ENCODE measurements around the gene IGSF9B.
"Not testable (repeated sequence)": the region's sequence is repeated elsewhere in the genome, so short reads cannot be mapped to it uniquely, and the experiment has no call there.

Gene IGSF9B, protein sequence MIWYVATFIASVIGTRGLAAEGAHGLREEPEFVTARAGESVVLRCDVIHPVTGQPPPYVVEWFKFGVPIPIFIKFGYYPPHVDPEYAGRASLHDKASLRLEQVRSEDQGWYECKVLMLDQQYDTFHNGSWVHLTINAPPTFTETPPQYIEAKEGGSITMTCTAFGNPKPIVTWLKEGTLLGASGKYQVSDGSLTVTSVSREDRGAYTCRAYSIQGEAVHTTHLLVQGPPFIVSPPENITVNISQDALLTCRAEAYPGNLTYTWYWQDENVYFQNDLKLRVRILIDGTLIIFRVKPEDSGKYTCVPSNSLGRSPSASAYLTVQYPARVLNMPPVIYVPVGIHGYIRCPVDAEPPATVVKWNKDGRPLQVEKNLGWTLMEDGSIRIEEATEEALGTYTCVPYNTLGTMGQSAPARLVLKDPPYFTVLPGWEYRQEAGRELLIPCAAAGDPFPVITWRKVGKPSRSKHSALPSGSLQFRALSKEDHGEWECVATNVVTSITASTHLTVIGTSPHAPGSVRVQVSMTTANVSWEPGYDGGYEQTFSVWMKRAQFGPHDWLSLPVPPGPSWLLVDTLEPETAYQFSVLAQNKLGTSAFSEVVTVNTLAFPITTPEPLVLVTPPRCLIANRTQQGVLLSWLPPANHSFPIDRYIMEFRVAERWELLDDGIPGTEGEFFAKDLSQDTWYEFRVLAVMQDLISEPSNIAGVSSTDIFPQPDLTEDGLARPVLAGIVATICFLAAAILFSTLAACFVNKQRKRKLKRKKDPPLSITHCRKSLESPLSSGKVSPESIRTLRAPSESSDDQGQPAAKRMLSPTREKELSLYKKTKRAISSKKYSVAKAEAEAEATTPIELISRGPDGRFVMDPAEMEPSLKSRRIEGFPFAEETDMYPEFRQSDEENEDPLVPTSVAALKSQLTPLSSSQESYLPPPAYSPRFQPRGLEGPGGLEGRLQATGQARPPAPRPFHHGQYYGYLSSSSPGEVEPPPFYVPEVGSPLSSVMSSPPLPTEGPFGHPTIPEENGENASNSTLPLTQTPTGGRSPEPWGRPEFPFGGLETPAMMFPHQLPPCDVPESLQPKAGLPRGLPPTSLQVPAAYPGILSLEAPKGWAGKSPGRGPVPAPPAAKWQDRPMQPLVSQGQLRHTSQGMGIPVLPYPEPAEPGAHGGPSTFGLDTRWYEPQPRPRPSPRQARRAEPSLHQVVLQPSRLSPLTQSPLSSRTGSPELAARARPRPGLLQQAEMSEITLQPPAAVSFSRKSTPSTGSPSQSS (N-terminal part only)

DNA sequence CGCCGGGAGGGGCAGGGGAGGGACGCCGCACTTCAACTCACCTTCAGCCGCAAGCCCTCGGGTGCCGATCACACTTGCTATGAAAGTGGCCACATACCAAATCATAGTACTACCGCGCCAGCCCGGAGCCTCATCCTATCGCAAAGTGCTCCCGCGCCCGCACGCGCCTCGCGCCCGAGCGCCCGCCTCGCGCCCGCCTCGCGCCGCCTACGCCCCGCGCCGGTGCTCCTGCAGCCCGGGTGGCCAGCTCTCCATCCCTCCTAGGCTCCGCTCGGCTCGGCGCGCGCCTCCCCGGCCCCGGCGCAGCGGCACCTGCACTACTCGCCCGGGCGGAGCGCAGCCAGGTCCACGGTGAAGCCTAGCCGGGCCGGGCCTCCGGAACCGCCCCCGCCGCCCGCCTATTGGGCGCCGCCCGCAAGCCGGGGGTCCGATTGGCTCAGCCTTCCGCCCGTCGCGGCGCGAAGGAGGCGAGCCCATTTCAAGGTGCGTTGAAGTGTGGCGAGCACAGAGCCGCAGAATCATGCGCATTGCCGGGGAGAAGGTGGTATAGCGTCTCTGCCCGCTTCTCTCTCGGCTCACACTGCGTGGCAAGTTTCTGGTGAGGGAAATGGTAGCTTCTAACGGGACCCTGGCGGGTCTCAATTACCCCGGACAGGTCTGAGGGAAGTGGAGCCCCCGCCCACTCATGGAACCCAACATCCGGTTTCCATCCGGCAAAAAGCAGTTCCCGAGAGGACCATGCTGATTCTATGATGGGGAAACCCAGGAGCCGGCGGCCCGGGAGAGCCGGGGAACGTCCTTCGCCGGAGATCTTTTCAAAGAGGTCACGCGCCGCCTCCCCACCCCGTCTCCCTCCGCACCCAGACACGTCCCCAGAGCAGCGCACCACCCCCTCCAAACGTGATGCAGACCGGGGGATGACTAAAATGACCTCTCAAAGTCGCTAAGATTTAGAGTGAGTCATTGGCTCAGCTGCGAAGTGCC lies at the start of gene IGSF9B:
Gene IGSF9B, minus strand, starts transcription at position 319 of the 984 bp plus-strand sequence. Its CDS starts 214 bp downstream, at position 105.
- DNase-seq = peak; percentile 96

DNA sequence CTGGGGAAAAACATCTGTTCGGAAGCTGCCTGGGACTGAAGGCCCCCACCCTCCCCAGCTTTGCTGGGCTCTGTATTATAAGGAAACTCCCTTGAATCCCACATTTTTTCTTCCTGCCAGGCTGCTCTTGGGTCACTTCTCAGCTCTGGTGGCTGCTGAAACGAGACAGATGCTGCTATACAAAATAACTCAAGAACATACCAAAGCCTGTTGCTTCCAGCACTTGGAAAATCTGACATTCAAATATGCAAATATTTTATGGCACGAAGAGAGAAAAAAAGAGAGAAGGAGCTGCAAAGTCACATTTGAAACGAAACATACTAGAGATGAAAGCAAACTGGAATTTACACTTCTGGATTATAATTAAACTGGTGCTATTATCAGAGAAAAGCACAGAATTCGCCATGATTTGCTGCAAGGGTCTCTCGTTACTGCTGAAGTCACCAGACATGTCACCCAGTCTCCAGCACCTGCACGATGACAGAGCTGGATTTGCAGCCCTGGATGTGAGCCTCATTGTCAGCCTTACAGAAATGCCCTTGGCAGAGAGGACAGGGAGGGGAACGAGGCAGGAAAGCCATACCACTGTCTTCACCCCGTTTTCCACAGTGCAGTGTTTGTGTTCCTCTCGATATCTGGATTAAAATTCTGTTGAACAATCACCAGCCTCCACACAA lies 47.9 kb upstream of the IGSF9B start:
- DNase-seq = no peak

DNA sequence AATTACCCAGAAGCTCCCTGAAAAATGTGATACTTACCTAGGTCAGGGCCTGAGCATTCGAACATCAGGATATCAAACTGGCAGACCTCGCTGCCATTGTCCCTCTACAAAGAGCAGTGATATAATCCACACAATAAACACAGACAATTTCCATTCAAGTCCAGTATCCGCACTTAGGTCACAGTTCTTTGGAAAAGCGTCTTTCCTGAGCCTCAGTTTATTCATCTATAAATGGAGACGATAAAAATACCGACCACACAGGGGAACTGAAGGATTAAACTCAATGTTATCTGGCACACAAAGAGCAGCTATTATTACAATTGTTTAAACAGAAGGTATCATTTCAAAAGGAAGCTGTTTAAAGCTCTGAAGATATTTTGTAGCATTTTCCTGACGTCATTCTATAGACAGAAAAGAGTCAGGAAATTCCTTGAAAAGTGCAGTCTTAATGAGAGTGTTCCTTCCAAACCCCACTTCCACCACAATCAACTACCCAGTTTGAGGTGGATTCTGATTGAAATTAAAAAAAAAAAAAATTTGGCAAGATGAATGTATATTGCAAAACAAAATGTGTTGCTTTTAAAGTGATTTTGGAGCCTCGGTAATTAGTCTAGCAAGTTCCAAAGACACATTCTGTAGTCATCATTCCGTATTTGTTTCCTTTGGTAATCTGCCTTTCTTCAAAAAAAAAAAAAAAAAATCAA lies 47.2 kb upstream of the IGSF9B start:
- no peak for DNase-seq

DNA sequence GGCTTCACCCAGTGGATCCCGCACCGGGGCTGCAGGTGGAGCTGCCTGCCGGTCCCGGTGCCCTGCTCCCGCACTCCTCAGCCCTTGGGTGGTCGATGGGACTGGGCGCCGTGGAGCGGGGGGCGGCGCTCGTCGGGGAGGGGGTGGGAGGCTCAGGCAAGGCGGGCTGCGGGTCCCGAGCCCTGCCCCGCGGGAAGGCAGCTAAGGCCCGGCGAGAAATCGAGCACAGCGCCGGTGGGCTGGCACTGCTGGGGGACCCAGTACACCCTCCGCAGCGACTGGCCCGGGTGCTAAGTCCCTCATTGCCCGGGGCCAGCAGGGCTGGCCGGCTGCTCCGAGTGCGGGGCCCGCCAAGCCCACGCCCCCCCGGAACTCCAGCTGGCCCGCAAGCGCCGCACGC lies 46.1 kb upstream of the IGSF9B start:
- DNase-seq = not testable (repeated sequence)

DNA sequence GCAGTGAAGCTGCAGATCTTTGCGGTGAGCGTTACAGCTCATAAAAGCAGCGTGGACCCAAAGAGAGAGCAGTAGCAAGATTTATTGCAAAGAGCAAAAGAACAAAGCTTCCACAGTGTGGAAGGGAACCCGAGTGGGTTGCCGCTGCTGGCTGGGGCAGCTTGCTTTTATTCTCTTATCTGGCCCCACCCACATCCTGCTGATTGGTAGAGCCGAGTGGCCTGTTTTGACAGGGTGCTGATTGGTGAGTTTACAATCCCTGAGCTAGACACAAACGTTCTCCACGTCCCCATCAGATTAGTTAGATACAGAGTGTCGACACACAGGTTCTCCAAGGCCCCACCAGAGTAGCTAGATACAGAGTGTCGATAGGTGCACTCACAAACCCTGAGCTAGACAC lies 45.6 kb upstream of the IGSF9B start:
- not testable (repeated sequence) for DNase-seq

DNA sequence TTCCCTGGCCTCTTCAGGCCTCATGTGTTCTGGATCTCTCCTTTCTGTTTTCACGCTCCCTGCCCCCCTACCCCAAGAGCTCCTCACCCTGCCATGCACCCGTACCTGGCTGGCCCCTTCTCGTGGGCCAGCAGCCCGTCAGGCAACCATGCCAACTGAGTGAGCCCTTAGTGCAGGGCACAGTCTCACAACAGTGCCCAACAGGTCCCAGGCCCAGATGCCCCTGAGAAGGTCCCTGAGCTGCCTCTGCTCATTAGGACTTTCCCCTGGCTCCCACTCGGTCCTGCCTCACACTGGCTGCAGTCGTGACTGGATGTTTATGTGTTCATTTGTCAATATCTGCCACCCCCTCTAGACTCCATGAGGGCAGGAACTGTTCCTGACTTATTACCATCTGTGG lies 44.8 kb upstream of the IGSF9B start:
- no peak for DNase-seq

DNA sequence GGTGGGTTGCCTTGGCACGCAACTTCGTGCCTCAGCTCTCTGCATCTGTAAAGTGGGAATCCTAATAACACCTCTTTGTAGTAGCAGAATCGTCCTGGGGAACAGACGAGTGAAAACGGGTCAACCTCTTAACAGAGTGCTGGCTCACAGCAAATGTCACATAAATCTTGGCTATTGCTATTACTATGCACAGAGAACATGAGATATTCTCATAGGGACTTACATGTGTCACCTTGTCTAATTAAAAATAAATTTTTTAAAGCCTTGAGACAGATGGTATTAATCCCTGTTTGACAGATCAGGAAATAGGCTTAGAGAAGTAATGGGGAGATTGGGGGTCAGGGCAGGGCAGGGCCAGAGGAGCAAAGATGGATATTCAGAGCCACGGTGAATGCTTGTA lies 44.3 kb upstream of the IGSF9B start:
- DNase-seq = no peak

DNA sequence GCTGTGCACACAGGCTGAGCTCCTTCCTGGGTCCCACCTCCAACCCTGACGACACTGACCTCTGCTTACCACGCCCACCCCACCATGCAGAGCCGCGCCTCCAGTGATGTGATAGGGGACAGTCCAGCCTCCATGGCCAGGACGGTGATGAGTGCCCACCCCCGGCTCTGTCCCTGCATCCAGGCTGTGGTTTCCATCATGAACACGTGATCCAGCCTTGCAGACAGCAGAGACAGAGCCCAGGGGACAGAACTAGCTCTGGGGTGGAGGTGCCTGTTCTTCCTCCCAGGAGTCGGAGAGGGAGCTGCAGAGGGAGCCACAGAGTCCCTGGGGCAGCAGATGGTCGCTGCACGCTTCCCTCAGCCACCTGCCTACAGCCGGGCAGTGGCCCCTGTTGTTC lies 42.6 kb upstream of the IGSF9B start:
- DNase-seq = no peak

DNA sequence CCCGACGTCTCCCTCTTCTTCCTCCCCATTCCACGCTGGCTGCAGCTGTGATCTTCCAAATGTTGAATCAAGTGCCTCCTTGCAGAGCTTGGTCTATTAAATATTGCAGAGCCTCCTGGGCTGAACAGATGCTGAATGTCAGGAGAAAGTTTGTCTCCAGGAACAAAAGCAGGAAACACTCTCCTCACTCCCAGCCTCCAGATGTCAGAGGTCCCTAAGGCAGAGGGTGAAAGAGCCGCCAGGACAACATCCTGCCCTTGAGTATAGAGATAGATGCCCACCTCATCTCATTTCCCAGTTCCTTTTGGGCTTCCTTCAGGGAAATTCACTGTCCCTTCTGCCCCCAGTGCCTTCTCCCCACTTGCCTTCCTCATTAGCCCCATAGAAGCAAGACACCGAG lies 40.8 kb upstream of the IGSF9B start:
- DNase-seq = no peak

DNA sequence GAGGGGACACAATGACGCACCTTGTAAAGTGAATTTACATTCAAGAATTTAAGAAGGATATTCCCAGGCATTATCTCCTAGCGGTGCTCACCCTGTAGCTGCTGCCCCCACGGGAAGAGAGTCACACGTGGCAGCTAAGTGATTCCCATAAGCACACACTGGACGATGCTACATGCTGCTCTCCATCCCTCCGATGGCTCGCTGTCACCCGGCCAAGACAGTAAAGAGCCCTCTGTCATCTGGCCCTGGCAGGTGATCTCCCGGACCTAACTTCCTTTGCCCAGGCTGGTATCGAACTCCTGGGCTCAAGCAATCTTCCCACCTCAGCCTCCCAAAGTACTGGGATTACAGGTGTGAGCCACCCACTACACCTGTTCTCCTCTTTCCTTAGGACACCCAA lies 39.9 kb upstream of the IGSF9B start:
- DNase-seq = no peak

DNA sequence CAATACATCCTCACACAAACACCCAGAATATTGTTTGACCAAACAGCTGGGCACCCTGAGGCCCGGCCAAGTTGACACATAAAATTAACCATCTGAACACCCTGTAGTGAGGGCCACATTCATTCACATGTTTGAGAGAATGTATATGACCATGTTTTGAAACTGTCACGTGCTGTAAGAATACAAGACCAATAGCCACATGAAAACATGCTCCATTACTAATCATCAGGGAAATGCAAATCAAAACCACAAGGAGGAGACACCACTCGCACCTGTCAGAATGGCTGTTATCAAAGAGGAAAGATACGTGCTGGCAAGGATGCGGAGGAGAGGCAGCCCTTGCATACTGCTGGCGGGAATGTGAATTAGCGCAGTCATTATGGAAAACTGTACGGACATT lies 38.3 kb upstream of the IGSF9B start:
- DNase-seq = no peak

DNA sequence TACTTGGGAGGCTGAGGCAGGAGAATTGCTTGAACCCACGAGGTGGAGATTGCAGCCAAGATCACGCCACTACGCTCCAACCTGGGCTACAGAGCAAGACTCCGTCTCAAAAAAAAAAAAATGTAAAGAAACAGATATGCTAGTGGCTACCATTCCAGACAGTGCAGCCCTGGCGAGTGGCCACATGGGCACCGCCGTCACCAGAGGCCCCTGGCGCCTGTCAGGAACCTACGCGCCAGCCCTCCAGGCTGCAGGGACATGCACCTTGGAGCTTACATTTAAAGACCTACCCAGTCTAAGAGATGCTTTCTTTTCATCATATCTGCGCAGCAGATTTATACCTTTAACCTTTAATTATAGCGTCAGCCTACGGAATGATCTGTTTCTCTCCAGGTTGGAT lies 37.2 kb upstream of the IGSF9B start:
- DNase-seq = no peak

DNA sequence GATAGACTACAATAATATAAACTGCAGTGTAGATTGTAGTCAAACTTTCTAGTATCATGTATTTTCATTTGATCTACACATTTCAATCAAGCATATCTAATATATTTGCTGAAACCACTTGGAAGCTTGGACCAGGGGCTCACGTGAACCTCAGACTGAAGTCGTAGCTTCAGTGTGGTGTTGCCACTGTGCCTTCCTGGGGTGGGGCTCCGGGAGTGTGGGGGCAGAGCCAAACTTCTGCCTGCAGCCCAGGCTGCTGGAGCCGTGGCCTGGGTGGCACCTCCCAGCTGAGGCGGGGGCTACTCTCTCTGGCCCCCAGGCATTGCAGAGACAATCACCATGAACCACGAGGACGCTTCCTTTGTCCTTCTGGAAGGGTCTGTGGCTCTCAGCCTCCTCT lies 36.3 kb upstream of the IGSF9B start:
- DNase-seq = no peak

DNA sequence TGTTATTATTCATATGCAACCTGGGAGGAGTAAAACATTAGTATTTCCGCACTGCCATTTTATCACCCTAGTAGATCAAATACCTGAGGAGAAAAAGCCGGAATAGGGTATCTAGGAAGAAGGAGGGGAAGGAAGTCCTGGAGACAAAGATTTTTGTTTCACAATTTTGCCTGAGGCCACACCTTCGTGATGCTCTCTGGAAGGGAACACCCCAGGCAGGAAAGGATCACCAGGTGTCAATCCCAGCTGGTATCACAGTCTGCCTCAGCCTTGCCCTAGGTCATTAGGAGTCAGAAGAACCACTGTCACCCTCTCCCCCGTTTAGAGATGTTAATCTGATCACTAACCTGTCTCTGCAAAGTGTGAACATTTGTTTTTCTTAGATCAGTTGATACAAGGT lies 35.4 kb upstream of the IGSF9B start:
- DNase-seq = no peak

DNA sequence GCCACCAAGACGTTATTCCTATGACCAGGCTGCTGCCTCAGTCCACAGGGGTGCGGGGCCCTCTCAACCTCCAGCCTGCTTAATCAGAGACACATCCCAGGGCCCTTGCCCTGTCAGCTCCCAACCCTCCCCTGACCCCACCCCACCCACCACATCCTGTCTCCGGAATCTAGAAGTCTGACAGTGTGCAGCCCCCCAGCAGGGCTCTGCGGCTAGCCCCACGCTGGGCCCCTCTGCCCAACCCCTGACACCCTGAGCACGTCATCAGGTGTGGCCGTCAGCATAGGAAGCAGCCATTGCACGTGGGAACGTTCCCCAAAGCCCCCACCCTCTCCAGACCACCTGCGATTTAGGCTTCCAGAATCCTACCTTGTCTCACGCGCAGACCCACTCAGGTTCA lies 34.3 kb upstream of the IGSF9B start:
- no peak for DNase-seq

DNA sequence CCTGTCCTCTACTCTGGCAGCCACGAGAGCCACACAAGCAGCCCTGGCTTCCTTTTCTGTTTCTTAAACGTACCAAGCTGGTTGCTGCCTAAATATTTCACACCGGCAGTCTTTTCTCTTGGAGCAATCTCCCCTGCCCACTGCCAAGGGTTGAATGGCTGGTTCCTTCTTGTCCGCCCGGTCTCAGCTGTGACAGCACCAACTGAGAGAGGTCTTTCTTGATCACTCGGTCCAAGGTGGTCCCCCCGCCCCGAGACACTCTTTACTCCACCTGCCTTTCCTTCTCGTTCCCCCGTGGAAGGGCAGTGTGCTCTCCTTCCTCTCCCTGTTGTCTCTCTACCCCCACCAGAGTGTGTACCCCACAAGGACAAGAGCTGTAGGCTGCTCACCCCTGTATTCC lies 33.7 kb upstream of the IGSF9B start:
- no peak for DNase-seq

DNA sequence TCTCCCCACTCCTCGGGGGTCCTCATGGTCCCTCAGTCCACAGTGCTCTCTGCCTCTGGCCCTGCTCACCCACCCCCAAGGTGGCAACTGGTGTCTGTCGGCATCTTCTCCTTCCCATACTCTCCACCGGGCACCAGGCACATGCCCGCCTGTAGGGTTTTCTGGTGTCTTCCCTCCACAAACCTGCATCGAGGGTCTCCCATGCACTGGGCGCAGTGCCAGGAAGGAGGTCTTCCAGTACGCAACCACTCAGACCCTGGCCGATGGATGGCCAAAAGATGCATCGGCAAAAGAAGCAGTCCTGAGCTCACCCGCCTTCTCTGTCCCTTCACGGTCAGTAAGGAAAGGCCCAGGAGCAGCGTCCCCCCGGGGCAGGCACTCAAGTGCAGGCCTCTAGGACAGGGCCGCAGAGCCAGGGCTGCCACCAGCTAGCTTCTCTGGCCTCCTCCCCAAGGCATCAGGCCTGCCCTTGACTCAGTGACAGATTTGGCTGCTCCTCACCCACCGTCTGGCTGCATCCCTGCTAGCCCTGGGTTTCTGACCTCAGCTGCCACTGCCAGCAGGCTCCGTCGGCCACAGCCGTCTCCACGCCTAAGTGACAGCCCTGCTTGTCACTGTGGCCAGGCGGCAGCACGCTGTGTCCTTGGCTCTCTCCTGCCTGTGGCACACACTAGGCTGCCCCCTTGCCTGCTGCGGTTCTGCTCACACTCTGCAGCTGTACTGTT lies 32.1 kb upstream of the IGSF9B start:
- no peak for DNase-seq

DNA sequence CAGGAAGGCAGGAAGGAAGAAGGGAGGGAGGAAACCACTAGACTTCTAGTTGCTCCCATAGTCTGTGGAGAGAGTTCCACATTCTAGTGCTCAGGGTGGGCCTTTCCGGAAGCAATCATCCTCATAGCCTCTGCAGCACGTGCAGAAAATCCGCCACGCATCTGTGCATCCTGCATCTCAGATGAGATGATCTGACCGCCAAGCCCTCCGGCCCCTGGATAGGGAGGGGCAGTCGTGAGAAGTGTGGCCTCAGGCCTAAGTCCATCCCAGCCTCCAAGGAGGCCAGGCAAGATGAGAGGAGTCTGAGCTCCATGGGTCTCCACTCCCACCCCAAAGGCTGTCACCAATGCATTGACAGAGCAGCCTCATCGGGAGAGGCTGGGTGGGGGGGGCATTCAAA lies 30.4 kb upstream of the IGSF9B start:
- DNase-seq = peak; percentile 42

DNA sequence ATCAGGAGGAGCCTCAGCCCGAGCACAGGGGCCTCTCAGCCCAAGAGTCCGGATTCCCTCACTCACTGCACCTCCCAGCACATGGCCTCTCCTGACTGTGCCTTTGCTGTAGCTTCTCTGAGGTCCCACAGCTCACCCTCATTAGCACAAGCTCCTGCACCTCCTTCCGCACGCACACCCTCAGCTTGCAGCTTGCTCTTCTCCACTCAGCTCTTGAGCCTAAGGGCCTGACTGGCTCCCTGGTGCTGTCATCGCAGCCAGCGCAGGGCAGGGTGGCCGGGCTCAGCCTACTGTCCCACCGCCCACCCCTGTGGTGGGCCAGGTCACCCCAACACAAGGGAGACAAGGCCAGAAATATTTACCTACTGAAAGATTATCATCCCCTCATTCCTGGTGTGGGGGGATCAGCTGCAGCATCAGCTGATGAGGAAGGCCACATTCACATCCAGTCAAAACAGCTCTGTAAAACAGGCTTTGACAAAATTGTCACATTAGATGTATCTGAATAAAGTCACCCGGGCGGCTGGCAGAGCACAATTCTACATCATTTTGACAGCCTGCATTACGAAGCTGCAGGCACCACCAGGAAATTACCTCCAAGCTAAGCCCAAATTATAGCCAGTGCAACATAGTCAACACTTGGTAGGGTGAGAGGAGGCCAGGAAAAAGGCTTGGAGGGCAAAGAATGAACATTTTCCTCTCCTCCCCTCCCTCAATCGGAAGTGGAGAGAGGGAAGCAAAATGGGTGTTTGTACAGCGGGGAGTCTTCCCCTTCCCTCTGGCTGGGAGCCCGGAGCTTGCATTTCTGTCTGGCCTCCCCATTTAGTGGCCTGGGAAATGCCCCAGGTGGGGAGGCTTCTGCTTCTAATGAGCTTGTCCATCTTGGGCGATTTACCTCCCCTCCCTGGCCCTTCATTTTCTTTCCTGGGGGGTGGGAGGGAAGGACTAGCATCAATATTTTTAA lies 29.5 kb upstream of the IGSF9B start:
- DNase-seq = peak; percentile 73
